H54 (cell line): ENCODE data around the gene SLC25A48.

Experiments used
- DNase-seq: peaks from one replicate; pipeline ENCODE4 v3.0.0; 2011; ENCODE audit warnings: low spot score, mixed read lengths; ENCODE audit not compliant: insufficient read length
- FAIRE-seq: peaks from 3 replicates; lab custom pipeline; 2011; peaks lifted over from hg19 to GRCh38; lab: Jason Lieb, UNC
- POLR2A ChIP-seq: IDR thresholded peaks from 2 replicates; pipeline ENCODE4 v1.6.1; 2011; ENCODE audit warnings: low read depth, mild to moderate bottlenecking, low read length

SLC25A48 gene

DNA sequence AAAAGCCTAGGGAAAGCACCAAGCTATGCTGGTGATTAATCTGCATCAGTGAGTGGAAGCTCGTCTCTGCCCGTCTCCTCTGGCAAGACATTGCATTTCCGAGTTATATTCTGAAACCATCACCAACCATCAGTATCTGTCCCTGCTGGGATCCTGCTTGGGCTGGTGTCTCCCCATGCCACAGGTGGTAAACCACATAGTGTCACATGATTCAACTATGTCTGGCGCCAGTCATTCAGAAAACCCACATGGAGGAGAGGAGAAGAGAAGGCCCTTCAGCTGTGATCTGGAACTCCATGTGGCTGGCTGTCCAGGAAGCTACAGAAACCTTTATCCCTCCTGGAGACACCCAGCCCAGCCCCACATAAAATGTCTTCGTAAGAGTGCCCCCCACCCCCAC lies 56.4 kb downstream of the SLC25A48 start:
- DNase-seq: no peak
- no peak for FAIRE-seq
- TF ChIP-seq POLR2A: no peak

DNA sequence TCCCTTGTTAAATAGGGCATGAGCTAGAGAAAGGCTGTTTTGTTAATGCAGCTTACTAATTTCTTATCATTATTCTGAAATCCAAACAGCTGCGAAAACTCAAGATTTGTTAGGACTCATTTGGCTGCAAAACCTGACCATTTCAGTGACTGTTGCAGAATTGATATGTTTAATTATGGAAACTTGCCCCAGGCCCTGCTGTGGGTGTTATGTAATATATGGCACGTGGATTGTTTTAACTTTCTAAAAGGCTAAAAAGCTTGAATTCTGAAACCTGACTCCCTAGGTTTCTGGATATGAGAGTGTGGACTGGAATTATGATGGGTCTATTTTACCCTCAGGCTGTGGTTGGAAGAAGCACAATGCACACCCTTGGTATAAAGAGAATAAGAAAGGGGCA lies 56.8 kb downstream of the SLC25A48 start:
- no peak for DNase-seq
- FAIRE-seq: no peak
- TF ChIP-seq POLR2A: no peak

DNA sequence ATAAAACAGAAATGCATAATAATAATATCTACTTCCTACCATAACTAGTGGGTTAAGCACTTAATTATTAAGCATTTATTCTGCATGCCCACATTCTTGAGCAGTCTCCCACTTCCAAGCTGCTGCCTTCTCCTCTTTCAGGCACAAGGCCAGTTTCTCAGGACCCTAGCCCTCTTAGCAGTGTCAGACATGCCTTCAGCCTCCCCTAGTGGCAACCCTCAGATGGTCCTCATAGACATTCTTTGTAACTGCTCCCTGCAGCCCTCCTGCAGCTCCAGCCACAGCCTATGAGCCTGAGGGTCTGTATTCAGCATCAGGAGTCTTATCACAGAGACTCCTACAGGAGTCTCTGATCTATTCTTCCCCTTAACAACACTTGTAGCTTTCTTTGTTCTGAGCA lies 57.3 kb downstream of the SLC25A48 start:
- TF ChIP-seq POLR2A: no peak
- DNase-seq: no peak
- FAIRE-seq: no peak

DNA sequence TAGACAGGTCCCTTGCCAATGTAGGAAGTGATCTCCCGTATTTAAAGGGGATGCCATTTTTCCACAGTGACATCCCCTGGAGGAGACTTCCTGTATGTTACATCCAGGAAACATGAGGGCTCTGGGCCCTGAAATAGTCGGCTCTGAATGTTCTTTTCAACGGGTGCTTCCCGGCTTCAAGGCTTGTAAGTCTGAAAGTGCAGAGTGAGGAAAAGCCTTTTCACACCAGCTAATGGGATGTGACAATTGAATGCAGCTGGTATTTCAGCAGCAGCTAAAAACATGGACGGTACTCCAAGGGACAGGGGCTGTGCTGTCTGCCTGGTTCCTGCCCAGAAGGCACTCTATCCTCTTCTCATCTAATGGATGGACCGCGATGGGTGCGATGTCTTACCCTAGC lies 59.8 kb downstream of the SLC25A48 start:
- FAIRE-seq (no peak), DNase-seq (no peak)
- TF ChIP-seq POLR2A: no peak

DNA sequence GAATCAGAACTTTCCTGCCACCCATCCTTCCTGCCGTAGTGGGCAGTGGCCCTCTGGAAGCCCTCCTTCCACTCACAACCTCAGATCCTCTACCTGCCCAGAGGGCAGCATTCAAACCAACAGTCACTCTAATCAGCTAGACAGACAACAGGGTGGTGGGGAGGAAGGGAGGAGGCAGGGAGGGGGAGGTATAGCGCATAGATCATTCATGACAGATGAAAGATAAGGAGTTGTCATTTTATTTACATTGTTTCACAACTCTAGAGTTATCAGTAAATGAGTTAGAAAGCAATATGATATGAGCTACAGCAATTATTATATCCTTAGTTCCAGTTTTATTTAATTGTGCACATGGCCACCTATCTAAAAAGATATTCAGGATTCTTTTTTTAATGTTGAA lies 60.3 kb downstream of the SLC25A48 start:
- FAIRE-seq (no peak), DNase-seq (no peak)
- TF ChIP-seq POLR2A: no peak

DNA sequence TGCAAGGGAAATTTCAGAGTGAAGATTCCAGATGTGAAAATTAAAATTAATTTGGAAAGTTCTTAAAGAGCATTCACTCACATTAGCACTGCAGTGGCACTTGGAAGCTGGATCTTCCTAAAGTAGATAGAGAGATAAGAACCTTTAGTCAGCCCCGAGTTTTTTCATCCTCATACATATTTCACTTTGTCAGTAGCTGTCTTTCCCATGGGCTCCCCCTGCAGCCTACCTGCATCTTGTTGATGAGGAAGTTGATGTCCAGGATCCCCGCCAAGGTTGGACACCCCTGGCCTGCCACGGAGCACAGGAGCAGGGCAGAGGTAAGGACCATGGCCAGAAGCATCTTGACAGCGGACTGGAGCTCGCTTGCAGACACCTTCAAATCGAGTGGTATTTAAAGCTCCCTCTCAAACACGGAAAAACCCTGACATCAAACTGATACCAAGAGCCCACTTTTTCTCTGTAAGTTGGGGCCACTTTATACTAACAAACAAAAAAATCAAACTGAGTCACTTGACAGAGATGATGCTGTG lies 61.1 kb downstream of the SLC25A48 start, which contains the start of gene IL9:
Gene IL9 (minus strand): TSS at position 368 of the 533 bp plus-strand sequence. CDS start 25 bp downstream, at position 343.
- DNase-seq (no peak), FAIRE-seq (no peak)
- no peak for TF ChIP-seq POLR2A

DNA sequence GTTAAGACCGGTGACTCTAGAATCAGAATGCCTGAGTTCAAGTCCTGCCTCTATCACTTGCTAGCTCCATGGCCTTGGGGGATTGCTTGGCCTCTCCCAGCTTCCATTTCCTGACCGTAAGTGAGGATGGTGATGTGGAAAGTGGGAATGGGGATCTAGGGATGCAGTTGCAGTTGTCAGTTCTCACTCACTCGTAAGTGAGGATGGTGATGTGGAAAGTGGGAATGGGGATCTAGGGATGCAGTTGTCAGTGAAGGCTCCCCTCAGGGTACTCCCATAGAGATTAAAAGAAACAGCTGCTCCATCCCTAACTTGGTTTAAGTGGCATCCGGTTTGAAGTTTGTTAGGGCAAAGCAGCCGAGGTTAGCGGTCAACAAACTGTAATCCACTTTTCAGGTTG lies 64.2 kb downstream of the SLC25A48 start:
- no peak for DNase-seq
- TF ChIP-seq POLR2A: no peak
- FAIRE-seq: no peak

DNA sequence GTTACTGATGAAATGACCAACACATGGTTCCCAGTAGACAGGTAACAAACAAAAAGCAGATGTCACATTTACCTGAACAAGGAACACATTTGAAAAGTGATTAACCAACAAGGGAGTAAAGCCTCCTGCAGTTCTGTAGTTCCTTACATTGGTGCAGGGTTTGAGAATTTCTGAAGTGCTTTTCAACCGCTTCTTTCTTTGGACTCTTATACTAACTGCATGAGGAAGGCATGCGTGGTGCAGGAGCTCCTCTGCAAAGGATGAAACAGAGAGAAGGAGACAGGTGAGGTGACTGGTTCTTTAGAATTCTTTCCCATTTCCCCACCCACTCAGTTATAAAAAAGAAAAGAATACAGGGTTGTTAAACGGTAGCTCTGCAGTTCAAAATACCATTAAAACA lies 65.8 kb downstream of the SLC25A48 start:
- DNase-seq (no peak), FAIRE-seq (no peak)
- no peak for TF ChIP-seq POLR2A

DNA sequence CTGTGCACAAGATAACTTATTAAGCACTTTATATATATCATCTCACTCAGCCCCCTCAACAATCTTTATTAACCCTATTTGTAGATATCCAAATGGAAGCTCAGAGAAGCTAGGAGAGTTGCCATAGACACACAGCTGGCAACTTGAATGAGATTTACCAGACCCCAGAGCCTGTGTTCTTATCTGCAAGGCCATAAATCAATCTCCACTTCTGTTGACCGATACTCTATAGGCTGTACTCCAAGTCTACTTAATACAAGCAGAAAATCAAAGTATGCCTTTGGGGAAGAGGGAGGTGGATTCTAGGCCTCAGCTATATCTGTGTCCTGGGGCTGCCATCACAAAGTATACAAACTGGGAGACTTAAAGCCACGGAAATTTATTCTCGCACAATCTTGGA lies 67.2 kb downstream of the SLC25A48 start:
- DNase-seq (no peak), FAIRE-seq (no peak)
- no peak for TF ChIP-seq POLR2A

DNA sequence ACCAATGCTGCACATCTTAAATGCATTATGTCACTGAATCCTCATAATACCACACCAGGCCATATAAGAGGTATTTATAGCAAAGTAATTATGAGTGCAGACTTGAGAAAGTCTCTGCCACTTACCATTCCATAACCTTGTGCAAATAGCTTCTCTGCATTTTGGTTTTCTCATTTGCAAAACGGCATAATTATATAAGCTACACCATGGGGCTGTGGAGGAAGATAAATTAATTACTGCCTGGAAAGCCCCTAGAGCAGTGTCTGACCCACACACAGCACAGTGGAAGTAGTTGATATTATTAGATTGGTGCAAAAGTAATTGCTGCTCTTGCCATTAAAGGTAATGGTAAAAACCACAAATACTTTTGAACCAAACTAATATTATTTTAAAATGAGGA lies 70.7 kb downstream of the SLC25A48 start:
- FAIRE-seq (no peak), DNase-seq (no peak)
- TF ChIP-seq POLR2A: no peak

DNA sequence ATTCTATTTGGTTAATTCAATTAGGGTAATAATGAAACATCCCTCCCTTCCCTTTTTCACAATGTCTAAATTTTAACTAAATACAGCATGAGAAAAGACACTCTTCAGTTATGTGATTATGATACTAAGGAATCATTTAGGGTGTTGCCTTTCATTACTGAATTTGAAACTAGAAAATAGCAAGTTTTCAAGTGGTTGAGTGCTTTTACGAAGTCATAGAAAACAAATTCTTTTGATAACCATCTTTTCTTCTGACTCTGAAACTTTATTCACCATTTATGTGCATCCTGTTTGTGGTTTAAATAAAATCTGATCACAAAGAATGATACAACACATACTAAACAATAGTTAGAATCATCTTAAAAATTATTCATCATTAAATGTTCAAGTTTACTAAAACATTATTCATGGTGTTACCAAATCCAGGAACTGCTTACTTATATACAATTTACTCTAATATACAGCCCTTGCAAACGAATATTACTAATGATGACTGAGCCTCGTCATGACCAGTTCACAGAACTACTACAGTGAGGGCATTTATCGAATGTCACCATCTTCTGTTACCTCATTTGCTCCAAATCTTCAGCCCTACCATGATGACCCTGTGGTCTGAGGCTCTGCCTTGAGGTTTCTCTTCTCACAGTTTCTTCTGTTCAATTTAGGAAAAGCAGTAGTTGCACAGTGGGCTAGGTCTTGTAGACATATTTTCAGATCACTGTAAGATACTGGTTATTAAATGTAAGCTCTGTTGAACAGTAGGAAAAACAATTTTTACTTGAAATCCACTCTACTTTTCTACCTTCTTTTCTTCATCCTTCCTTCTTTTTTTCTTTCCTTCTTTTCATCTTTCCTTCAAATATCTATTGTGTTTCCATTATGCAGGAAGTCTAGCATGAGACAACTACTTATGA lies 79.5 kb downstream of the SLC25A48 start:
- TF ChIP-seq POLR2A: no peak
- DNase-seq (no peak), FAIRE-seq (no peak)

DNA sequence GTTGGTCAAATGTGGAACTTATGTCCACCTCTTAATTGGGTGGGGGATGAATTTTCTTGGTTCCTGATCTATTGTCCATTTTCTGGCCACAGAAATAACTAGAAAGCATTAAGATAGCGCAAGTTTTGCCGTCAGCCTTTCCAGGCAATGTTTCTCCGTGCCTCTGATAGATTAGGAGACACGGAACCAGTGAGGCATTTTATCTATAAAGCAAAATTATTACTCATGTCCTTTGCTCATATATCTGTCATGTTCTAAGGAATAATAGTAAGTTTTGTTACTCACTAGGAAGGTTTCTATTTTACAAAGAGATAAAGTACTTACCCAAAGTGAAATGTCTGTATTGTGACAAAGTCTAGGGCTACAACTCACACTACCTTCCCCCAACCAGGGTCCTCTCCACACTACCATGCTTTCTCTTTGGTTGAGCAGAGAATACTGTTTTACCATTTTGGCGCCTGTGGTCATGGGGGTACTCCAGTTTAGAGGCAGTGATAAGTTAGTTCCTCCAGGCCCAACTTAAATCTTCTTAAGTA lies 81.1 kb downstream of the SLC25A48 start:
- FAIRE-seq (no peak), DNase-seq (no peak)
- TF ChIP-seq POLR2A: no peak

DNA sequence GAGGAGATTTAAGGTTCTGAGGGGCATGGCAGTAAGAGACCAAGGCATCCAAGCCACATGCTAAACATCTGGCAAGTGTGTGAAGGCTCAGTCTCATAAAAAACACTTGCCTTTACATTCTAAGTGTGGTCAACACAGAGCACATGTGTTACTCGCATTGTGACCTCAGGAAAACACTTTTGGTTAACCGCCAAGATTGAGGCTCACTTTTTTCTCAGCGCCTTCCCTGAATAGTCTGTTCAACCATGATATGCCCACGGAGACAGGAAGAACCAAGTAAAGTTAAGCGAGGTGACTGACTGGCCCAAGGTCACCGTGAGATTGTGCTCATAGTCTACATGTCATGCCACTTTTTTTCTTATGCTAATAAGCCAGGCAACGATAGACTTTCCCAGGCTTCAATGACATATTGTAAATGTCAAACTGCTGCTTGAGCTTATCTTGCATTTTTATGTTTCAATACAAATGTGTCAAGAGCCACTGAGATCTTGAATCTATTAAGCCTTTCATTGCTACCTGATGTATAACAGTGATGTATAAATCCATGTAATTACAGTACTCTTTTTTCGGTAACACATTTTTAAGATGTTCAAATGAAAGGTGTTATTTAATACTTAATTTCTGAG lies 82.3 kb downstream of the SLC25A48 start:
- DNase-seq: no peak
- TF ChIP-seq POLR2A: no peak
- FAIRE-seq: no peak

DNA sequence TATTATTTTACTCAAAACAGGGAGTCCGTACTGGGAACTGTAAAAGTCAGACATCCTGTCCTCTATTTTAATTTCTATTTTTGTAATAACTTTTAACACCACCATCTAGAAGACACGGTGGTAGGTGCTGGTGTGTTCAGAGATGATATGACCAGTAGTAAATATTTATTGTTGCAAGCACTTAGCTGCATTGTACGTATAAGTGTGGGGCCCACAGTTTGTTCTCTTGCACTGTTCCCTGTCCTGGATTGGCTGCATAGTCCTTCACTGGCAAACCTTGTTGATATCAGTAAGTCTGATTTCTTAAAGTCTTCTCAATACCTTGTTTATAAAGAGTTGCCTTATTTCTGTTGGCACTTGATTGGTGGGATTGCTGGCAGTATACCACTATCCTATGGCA lies 85.7 kb downstream of the SLC25A48 start:
- no peak for TF ChIP-seq POLR2A
- DNase-seq: no peak
- FAIRE-seq: no peak

DNA sequence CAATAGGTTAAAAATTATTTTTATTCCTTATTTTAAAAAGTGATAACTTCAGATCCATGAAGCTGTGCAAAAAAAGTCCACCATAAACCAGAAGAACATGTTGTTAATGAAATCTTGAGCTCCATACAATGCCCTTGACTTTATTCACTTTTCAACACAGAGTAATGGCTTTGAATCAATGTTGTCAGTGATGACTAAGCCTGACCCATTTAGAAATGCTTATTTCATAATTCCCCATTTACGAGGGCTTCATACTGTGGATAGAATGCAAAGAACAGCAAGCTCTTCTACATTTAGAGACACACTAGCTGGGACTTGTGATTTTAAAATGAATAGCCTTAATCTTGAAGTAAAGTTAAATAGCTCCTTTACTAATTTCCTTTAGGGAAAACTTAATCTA lies 86.9 kb downstream of the SLC25A48 start:
- no peak for DNase-seq
- TF ChIP-seq POLR2A: no peak
- peak; percentile 89 for FAIRE-seq
